ENCODE measurements around the gene LRRFIP1. TPM values are rescaled to one million over a fixed set of nuclear protein-coding genes. Genes with fewer than 3 reads are reported as not detected.

The LRRFIP1 gene
- total and polyA plus RNA-seq, 2 of the 13 experiments (the other 11 are each of a cell fraction or from before 2014, with no cell fraction given): 15.9 to 40.5 TPM

GRCh38 chr2:237680702-237681478 lies 53.5 kb downstream of the LRRFIP1 start (continued):
- TF ChIP-seq ELF4 (CRISPR knock-in tag; IDR thresholded peaks at IDR 0.05; ENCODE audit: borderline replicate concordance) (peak; percentile 57; the same call in 1 of the 2 replicates), ZNF318 (CRISPR knock-in tag; IDR thresholded peaks at IDR 0.05) (no peak), XBP1 (CRISPR knock-in tag; IDR thresholded peaks at IDR 0.05) (no peak), E2F2 (CRISPR knock-in tag; IDR thresholded peaks at IDR 0.05; ENCODE audit: borderline replicate concordance) (no peak), KAT2B (IDR thresholded peaks at IDR 0.05; ENCODE audit: borderline replicate concordance, low read depth, low read length) (no peak), EP300 (IDR thresholded peaks at IDR 0.05; ENCODE audit: low read depth in 2 of 2, low read length in 2 of 2) (peak in 1 of 2 experiments; percentile 79; a peak in 2 of 4 replicates), EP300 (CRISPR knock-in tag; IDR thresholded peaks at IDR 0.05; ENCODE audit: borderline replicate concordance) (no peak), ZHX2 (IDR thresholded peaks at IDR 0.05; ENCODE audit: low read depth) (no peak), ZHX2 (CRISPR knock-in tag; IDR thresholded peaks at IDR 0.05; ENCODE audit: borderline replicate concordance) (no peak), ZNF33A (CRISPR knock-in tag; IDR thresholded peaks at IDR 0.05; ENCODE audit: borderline replicate concordance) (no peak), POLR2A (IDR thresholded peaks at IDR 0.05; ENCODE audit: insufficient read depth in 1 of 2, low read depth in 2 of 2, low read length in 2 of 2) (no peak), ZNF674 (CRISPR knock-in tag; IDR thresholded peaks at IDR 0.05; ENCODE audit: low read depth) (no peak), KAT8 (CRISPR knock-in tag; IDR thresholded peaks at IDR 0.05) (0 out of 2 replicates have a peak, but pooled peaks have one; percentile 25)

All from HepG2 (cell line).